HepG2 (cell line): Measurements from ENCODE around the gene DSPP. TPM values are rescaled to one million over a fixed set of nuclear protein-coding genes. Genes with fewer than 3 reads are reported as not detected.

ENCODE experiments used
- ATAC-seq: fragments of 200-7000 bp; cut with Tn5 transposase; 3 replicates; pipeline ENCODE4 v1.9.1; 2020; ENCODE audit warnings: mild to moderate bottlenecking, moderate library complexity
- BruUV-seq: library from RNA; stranded (reverse); fragments of 400-500 nt; replicated peaks from 2 replicates; lab custom pipeline; 2021; lab: Mats Ljungman, UMichigan
- CTCF ChIA-PET: fragments of 300-600 bp; formaldehyde crosslinking; extraction: SDS; loops from one replicate; lab custom pipeline; 2021; ENCODE audit warnings: low total read pairs, inconsistent platforms, low intra/inter-chr PET ratio; lab: Yijun Ruan, JAX
- POLR2A ChIA-PET: fragments of 350-600 bp; sonication (Branson Sonifier 250); formaldehyde crosslinking; loops from one replicate; lab custom pipeline; 2020; ENCODE audit warnings: antibody characterized with exemption, inconsistent platforms; lab: Yijun Ruan, JAX
- DNase-seq: peaks from one replicate; pipeline ENCODE4 v3.0.0-alpha.2; 2015; ENCODE audit warnings: low spot score
- FAIRE-seq: peaks from 3 replicates; lab custom pipeline; 2011; peaks lifted over from hg19 to GRCh38; lab: Jason Lieb, UNC
- H2AFZ ChIP-seq: one replicate; pipeline ENCODE4 v1.6.1; 2011; ENCODE audit warnings: low read length, inconsistent platforms
- H3K27ac ChIP-seq: fragments of 300-600 bp; 3 replicates; pipeline ENCODE4 v1.8.0; 2011; ENCODE audit warnings: mixed run types, mild to moderate bottlenecking, mixed read lengths, low read length, inconsistent platforms; ENCODE audit not compliant: insufficient read depth; ENCODE audit errors: extremely low read length
- H3K27me3 ChIP-seq, 2 experiments: fragments of 200-600 bp in 1 of 2; 2 replicates in 1 of 2; 3 replicates in 1 of 2; pipeline versions ENCODE4 v1.6.0 to v1.8.0; 2011; ENCODE audit warnings: low read length in 2 of 2, mild to moderate bottlenecking in 2 of 2, moderate library complexity in 2 of 2, inconsistent platforms in 1 of 2; ENCODE audit not compliant: insufficient read depth in 2 of 2, control insufficient read depth in 1 of 2
- H3K36me3 ChIP-seq, 2 experiments: fragments of 200-600 bp in 1 of 2; replicated peaks in 1 of 2; 2 replicates in 1 of 2; 3 replicates in 1 of 2; pipeline versions ENCODE4 v1.5.1 to v1.8.0; 2011; ENCODE audit warnings: low read length in 2 of 2, inconsistent platforms in 1 of 2; ENCODE audit not compliant: insufficient read depth in 2 of 2, control insufficient read depth in 1 of 2
- H3K4me1 ChIP-seq: 2 replicates; pipeline ENCODE4 v1.5.1; 2012; ENCODE audit warnings: low read length, inconsistent platforms; ENCODE audit not compliant: insufficient read depth
- H3K4me2 ChIP-seq: 2 replicates; pipeline ENCODE4 v1.6.0; 2011; ENCODE audit warnings: low read depth, low read length, inconsistent platforms
- H3K4me3 ChIP-seq, 3 experiments: fragments of 200-600 bp in 1 of 3; sonication (generic), shearing (Covaris generic) in 1 of 3; replicated peaks in 1 of 3; 2 replicates each; pipeline ENCODE4 v1.5.1; 2011 to 2016; ENCODE audit warnings: low read length in 3 of 3, inconsistent platforms in 2 of 3, low read depth in 2 of 3, mild to moderate bottlenecking in 2 of 3, control low read depth in 1 of 3, mixed read lengths in 1 of 3; ENCODE audit not compliant: insufficient read depth in 1 of 3
- H3K79me2 ChIP-seq: one replicate; pipeline ENCODE4 v1.6.1; 2011; ENCODE audit warnings: low read length, inconsistent platforms; ENCODE audit not compliant: insufficient read depth
- H3K9ac ChIP-seq: 2 replicates; pipeline ENCODE4 v1.6.0; 2011; ENCODE audit warnings: mild to moderate bottlenecking, low read depth, low read length, inconsistent platforms; ENCODE audit not compliant: insufficient read depth
- H3K9me3 ChIP-seq: 2 replicates; pipeline ENCODE4 v1.5.1; 2012; ENCODE audit warnings: mild to moderate bottlenecking, low read length
- H4K20me1 ChIP-seq: 2 replicates; pipeline ENCODE4 v1.6.0; 2011; ENCODE audit warnings: inconsistent platforms, mild to moderate bottlenecking, low read length, moderate library complexity; ENCODE audit not compliant: insufficient read depth
- AGO2 ChIP-seq: fragments of 200-400 bp; formaldehyde crosslinking; optimal IDR thresholded peaks from 2 replicates; pipeline ENCODE3; 2017; ENCODE audit warnings: mild to moderate bottlenecking, low read depth, low read length, moderate library complexity
- ASH2L ChIP-seq: fragments of 300-600, 200-600 bp; sonication (generic); IDR thresholded peaks from 2 replicates; pipeline ENCODE4 v1.7.0; 2017; ENCODE audit warnings: low read depth, mild to moderate bottlenecking, moderate library complexity, mixed read lengths, low read length; ENCODE audit not compliant: insufficient read length
- CBFB ChIP-seq: sonication (generic); formaldehyde crosslinking; IDR thresholded peaks from 2 replicates; pipeline ENCODE4 v1.4.0; 2020; ENCODE audit warnings: missing genetic modification reagents
- HBP1 ChIP-seq: IDR thresholded peaks from 2 replicates; pipeline ENCODE4 v1.6.1; 2016; ENCODE audit warnings: low read depth, control low read depth
- HOXA7 ChIP-seq: sonication (generic); formaldehyde crosslinking; IDR thresholded peaks from 2 replicates; pipeline ENCODE4 v1.8.1; 2022; ENCODE audit warnings: mild to moderate bottlenecking, missing genetic modification reagents, moderate library complexity
- KDM4B ChIP-seq: sonication (generic); formaldehyde crosslinking; IDR thresholded peaks from 2 replicates; pipeline ENCODE4 v1.4.0; 2020; ENCODE audit warnings: missing genetic modification reagents
- KLF13 ChIP-seq: sonication (generic); formaldehyde crosslinking; IDR thresholded peaks from 2 replicates; pipeline ENCODE4 v1.4.0; 2020; ENCODE audit warnings: mild to moderate bottlenecking, missing genetic modification reagents
- POGZ ChIP-seq: sonication (generic); formaldehyde crosslinking; IDR thresholded peaks from 2 replicates; pipeline ENCODE4 v1.4.0; 2020; ENCODE audit warnings: mild to moderate bottlenecking, missing genetic modification reagents
- SAP130 ChIP-seq: IDR thresholded peaks from 2 replicates; pipeline ENCODE4 v1.6.1; 2016; ENCODE audit warnings: low read depth
- SIN3B ChIP-seq: fragments of 150-350 bp; IDR thresholded peaks from 2 replicates; pipeline ENCODE4 v1.6.1; 2014; ENCODE audit warnings: low read length
- YY1 ChIP-seq: IDR thresholded peaks from 2 replicates; pipeline ENCODE4 v1.6.1; 2011; ENCODE audit warnings: low read length, low read depth, moderate library complexity, mild to moderate bottlenecking; ENCODE audit not compliant: insufficient read depth, insufficient replicate concordance
- ZBTB8A ChIP-seq: sonication (generic); formaldehyde crosslinking; IDR thresholded peaks from 2 replicates; pipeline ENCODE4 v1.4.0; 2020; ENCODE audit warnings: mild to moderate bottlenecking, low read depth, missing genetic modification reagents, borderline replicate concordance
- ZFP1 ChIP-seq: IDR thresholded peaks from 2 replicates; pipeline ENCODE4 v1.6.1; 2016
- ZNF275 ChIP-seq: sonication (generic); formaldehyde crosslinking; IDR thresholded peaks from 2 replicates; pipeline ENCODE4 v1.8.0; 2022; ENCODE audit warnings: missing genetic modification reagents, mild to moderate bottlenecking, inconsistent platforms, borderline replicate concordance
- ZNF282 ChIP-seq: fragments of 450-650 bp; IDR thresholded peaks from 2 replicates; pipeline ENCODE4 v1.6.1; 2018; ENCODE audit not compliant: partially characterized antibody
- ZNF597 ChIP-seq: sonication (generic); formaldehyde crosslinking; IDR thresholded peaks from 2 replicates; pipeline ENCODE4 v1.5.0; 2020; ENCODE audit warnings: missing genetic modification reagents
- WGBS: methylation state at CpG from one replicate; pipeline ENCODE4 v1.1.6; 2017; ENCODE audit warnings: low lambda C conversion rate; 5-methylcytosine and 5-hydroxymethylcytosine counted together
- in situ Hi-C: cut with HindIII; loops from 2 replicates; pipeline ENCODE4 v1.10.0; 2017; ENCODE audit warnings: low pct_unique_long_range_greater_than_20kb; ENCODE audit not compliant: extremely low pct_ligation_motif_present
- intact Hi-C: fragments of 100-400 bp; cut with micrococcal nuclease; formaldehyde crosslinking; loops from one replicate; pipeline ENCODE4 v1.10.0; 2022; ENCODE audit not compliant: unreplicated experiment
- polyA plus RNA-seq, 8 experiments: library from polyadenylated mRNA; depleted of rRNA in 3 of 8; stranded (reverse) in 7 of 8; unstranded in 1 of 8; fragments of >200 nt; fragmentation: Illumina TruSeq in 4 of 8; extraction: Trizol in 4 of 8; gene quantifications; 2 replicates each; pipeline versions ENCODE4 v1.2.1 to v1.2.3, GENCODE V29; 2011 to 2016; ENCODE audit warnings: low read depth in 4 of 8, missing spikeins in 1 of 8, mixed read lengths in 1 of 8; ENCODE audit not compliant: insufficient read depth in 1 of 8
- total RNA-seq, 5 experiments: library from RNA; depleted of rRNA; stranded (reverse); fragments of >200 nt; fragmentation: Illumina TruSeq; extraction: Trizol; gene quantifications; 2 replicates each; pipeline ENCODE4 v1.2.3, GENCODE V29; 2016; ENCODE audit warnings: low read depth in 1 of 5

The DSPP gene
- total and polyA plus RNA-seq, 2 of the 13 experiments (the other 11 are each of a cell fraction or from before 2014, with no cell fraction given): not detected

- FAIRE-seq: no peak
- no peak for TF ChIP-seq CBFB (CRISPR knock-in tag)
- TF ChIP-seq HOXA7 (CRISPR knock-in tag): no peak
- TF ChIP-seq AGO2: no peak
- TF ChIP-seq KDM4B (CRISPR knock-in tag): no peak
- TF ChIP-seq ZNF275 (CRISPR knock-in tag): no peak
- TF ChIP-seq ASH2L: no peak
- TF ChIP-seq POGZ (CRISPR knock-in tag): no peak
- no peak for TF ChIP-seq ZFP1 (CRISPR knock-in tag)
- TF ChIP-seq ZNF597 (CRISPR knock-in tag): no peak
- TF ChIP-seq ZNF282: no peak
- TF ChIP-seq YY1: no peak
- TF ChIP-seq KLF13: no peak
- no peak for TF ChIP-seq SAP130 (CRISPR knock-in tag)
- no peak for TF ChIP-seq HBP1 (CRISPR knock-in tag)
- TF ChIP-seq SIN3B: no peak
- no peak for TF ChIP-seq ZBTB8A
- in situ Hi-C loops: no loop called here
Measured at GRCh38 chr4:87659247-87659931, 51.1 kb downstream of the DSPP start.

More at GRCh38 chr4:87659247-87659931, 51.1 kb downstream of the DSPP start:
- 9% methylated on average over 3 of the region's 3 CpGs for WGBS
- no peak overlapping the region for H3K4me2 ChIP-seq
- no peak overlapping the region for H2AFZ ChIP-seq
- ChIA-PET POLR2A (no interaction called here), CTCF (no interaction called here)
- H3K9me3 ChIP-seq: no peaks in the 10 kb centered on the region
- H3K4me1 ChIP-seq: no peaks in the 10 kb centered on the region
- BruUV-seq: no TSS peak
- no peak overlapping the region for H3K27ac ChIP-seq
- intact Hi-C loops: no loop called here
- peaks cover 2 to 4% of the 10 kb centered on the region in 2 experiments; a peak in 1 of 5 replicates for H3K27me3 ChIP-seq
- no peak overlapping the region for H3K9ac ChIP-seq
- no peaks in the 10 kb centered on the region for H4K20me1 ChIP-seq
- no peak for DNase-seq
- no peaks in the 10 kb centered on the region for H3K36me3 ChIP-seq
- H3K79me2 ChIP-seq: no peaks in the 10 kb centered on the region
- H3K4me3 ChIP-seq: no peak overlapping the region
- ATAC-seq: no peak
